ENCODE measurements around the gene HMGCL. TPM values are rescaled to one million over a fixed set of nuclear protein-coding genes. Genes with fewer than 3 reads are reported as not detected.
"Not testable (repeated sequence)": the region's sequence is repeated elsewhere in the genome, so short reads cannot be mapped to it uniquely, and the experiment has no call there.

The HMGCL gene
- total RNA-seq, 1 donor from 2014 or later, result 46.6 TPM

GRCh38 chr1:23807453-23807852 lies 17.8 kb downstream of the HMGCL start:
- peak; percentile 55 for FAIRE-seq
- no peak for TF ChIP-seq CTCF (IDR thresholded peaks at IDR 0.05; ENCODE audit: insufficient read depth, low read length, severe bottlenecking)
- no peak for DNase-seq (ENCODE audit: low read depth)
- H3K27me3 ChIP-seq (ENCODE audit: control insufficient read depth, insufficient read depth, low read length), result no peaks in the 10 kb centered on the region
- peaks cover 9% of the 10 kb centered on the region for H3K36me3 ChIP-seq (ENCODE audit: control insufficient read depth, insufficient read depth, low read length)
- no peak overlapping the region for H3K4me3 ChIP-seq (ENCODE audit: low read depth, low read length)

- TF ChIP-seq CTCF (IDR thresholded peaks at IDR 0.05; ENCODE audit: insufficient read depth, low read length, severe bottlenecking), result no peak
- no peaks in the 10 kb centered on the region for H3K27me3 ChIP-seq (ENCODE audit: control insufficient read depth, insufficient read depth, low read length)
- DNase-seq (ENCODE audit: low read depth) (no peak), FAIRE-seq (no peak)
- H3K4me3 ChIP-seq (ENCODE audit: low read depth, low read length), result no peak overlapping the region
- H3K36me3 ChIP-seq (ENCODE audit: control insufficient read depth, insufficient read depth, low read length), result peaks cover 8% of the 10 kb centered on the region
Measured at GRCh38 chr1:23806280-23806679, 18.9 kb downstream of the HMGCL start.

- no peak for DNase-seq (ENCODE audit: low read depth)
- no peak for FAIRE-seq
- TF ChIP-seq CTCF (IDR thresholded peaks at IDR 0.05; ENCODE audit: insufficient read depth, low read length, severe bottlenecking), result no peak
- Histone ChIP-seq H3K4me3 (ENCODE audit: low read depth, low read length) (no peak overlapping the region), H3K27me3 (ENCODE audit: control insufficient read depth, insufficient read depth, low read length) (no peaks in the 10 kb centered on the region), H3K36me3 (ENCODE audit: control insufficient read depth, insufficient read depth, low read length) (peaks cover 8% of the 10 kb centered on the region)
Measured at GRCh38 chr1:23805025-23805424, 20.2 kb downstream of the HMGCL start.

GRCh38 chr1:23804183-23804835 lies 20.9 kb downstream of the HMGCL start:
- Histone ChIP-seq H3K4me3 (ENCODE audit: low read depth, low read length) (no peak overlapping the region), H3K27me3 (ENCODE audit: control insufficient read depth, insufficient read depth, low read length) (no peaks in the 10 kb centered on the region), H3K36me3 (ENCODE audit: control insufficient read depth, insufficient read depth, low read length) (peaks cover 8% of the 10 kb centered on the region)
- FAIRE-seq (peak; percentile 68), DNase-seq (ENCODE audit: low read depth) (no peak)
- peak; percentile 5 for TF ChIP-seq CTCF (IDR thresholded peaks at IDR 0.05; ENCODE audit: insufficient read depth, low read length, severe bottlenecking)

- Histone ChIP-seq H3K27me3 (ENCODE audit: control insufficient read depth, insufficient read depth, low read length) (no peaks in the 10 kb centered on the region), H3K36me3 (ENCODE audit: control insufficient read depth, insufficient read depth, low read length) (peaks cover 10% of the 10 kb centered on the region), H3K4me3 (ENCODE audit: low read depth, low read length) (no peak overlapping the region)
- no peak for TF ChIP-seq CTCF (IDR thresholded peaks at IDR 0.05; ENCODE audit: insufficient read depth, low read length, severe bottlenecking)
- no peak for DNase-seq (ENCODE audit: low read depth)
- FAIRE-seq, result no peak
Measured at GRCh38 chr1:23803674-23804073, 21.6 kb downstream of the HMGCL start.

GRCh38 chr1:23802809-23803342 lies 22.4 kb downstream of the HMGCL start:
- FAIRE-seq; H3K27me3 ChIP-seq (ENCODE audit: control insufficient read depth, insufficient read depth, low read length); DNase-seq (ENCODE audit: low read depth); H3K4me3 ChIP-seq (ENCODE audit: low read depth, low read length): not testable (repeated sequence)
- peaks cover 17% of the 10 kb centered on the region for H3K36me3 ChIP-seq (ENCODE audit: control insufficient read depth, insufficient read depth, low read length)
